GM21723 (cell line): ENCODE data around the gene SLC44A3.

Experiments used
- ATAC-seq: cut with Tn5 transposase; IDR thresholded peaks from one replicate; pipeline ENCODE4 v1.9.1; 2021; ENCODE audit warnings: mild to moderate bottlenecking, moderate library complexity; ENCODE audit not compliant: unreplicated experiment

SLC44A3 gene

DNA sequence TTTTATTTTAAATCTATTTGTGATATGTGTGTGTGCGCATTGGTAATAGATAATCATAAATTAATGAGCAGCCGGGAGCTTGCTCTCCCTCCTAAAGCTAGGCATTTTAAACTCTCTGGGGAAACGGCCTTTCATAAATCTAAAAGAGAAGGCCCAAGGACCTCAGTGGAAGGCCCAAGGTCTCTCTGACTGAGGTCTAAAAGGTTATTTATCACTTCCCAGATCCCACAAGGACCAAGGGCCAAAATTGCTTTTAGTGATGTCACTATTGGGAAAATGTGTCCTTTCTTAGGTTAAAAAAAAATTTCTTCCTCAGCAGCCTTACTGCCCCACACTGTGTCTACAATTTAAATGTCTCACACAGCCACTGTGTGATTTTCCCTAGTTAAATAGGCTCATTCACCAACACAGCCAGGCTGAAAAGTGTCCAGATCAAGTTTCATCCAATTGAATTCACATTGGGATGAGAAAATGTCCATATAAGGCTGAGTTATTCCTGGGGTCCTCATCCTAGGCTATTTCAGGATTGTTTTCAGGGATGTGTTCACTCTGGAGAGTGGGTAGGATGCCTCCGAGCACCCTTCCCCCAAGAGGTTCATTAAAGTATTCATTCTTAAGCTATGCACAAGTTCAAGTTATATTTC lies 46.1 kb downstream of the SLC44A3 start:
- ATAC-seq: no peak

DNA sequence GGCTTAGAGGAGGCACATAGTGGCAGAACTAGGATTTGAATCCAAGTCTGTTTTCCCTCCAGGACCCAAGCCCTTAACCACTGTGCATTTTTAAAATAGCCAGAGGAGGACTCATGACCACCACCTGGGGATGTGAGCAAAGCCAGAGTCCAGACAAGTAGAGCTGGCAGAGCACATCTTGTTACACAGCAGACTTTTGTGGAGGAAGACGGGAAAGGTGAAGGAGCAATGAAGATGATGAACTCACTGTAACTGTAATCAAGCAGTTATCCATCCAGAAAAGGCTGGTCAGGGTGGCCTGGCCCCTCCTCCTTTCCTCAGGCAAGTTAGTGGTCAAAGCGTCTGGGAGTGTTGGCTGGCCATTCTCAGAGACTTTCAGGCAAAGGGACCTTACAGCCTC lies 50.9 kb downstream of the SLC44A3 start:
- ATAC-seq: no peak

DNA sequence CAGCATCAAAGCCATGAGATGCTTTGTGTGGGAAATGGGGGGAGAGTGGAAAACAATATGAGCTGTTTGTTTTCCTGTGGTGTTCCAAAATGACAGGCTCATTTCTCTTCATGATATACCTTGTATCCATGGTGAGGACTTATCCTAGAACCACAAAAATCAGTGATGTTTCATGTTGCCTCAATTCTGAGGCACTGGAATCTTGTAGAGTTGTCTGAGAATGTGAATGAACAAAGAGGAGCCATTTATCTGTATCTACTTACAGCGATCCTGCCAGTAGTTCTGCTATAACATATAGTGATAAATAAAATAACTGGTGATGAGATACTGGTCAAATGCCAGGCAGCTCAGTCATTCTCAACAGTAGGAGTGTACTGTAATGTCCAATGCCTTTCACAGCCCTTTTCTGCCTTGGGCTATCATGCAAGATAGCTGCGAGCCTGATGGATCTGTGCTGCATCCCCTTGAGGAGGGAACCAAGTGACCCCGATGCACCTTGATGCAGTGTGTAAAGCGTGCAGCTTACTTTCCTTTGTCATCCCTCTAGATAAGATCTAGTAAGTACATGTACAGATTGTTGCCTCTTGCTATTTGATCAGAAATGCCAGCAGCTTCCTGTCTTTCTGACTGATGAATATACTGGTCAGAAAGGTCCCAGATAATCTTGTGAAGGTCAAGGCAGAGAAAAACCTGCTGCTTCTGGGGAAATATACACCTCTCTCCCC lies 52.8 kb downstream of the SLC44A3 start:
- no peak for ATAC-seq

DNA sequence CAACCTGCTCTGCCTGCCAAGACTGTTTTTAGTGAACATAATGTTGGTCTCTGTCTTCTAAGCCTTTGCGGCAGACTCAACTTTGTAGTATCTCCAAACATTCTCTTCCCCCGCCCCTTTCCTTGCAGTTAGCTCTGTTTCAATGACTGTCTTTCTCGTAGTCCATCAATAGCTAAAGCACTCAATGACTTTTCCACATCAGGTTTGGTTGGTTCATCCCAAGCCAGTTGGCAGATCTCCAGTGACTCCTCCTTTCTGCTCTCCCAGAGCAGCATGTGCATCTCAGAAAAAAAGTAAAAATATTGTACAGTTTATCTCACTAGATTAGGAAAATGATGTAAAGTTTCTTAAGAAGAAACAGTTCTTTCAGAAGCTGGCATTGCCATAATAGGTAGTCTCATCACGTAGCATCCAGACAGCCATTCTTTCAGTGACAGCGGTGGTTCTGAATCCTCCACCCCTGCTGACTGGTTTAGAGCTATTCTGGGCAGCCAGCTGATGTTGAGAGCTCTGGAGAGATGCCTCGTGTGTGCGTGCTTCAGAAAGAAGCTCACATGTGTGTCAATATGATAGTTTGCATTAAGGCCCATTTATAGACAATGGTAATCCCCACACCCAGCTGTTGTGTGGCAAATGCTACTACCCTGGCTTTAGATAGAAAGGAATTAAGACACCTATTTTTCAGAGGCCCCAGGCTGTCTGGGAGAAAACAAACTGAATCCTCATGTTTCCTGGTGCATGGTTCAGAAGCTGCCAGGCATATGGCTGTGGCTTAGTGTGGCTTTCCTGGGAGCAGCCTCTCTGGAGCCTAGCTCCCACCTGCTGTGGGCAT lies 53.6 kb downstream of the SLC44A3 start:
- ATAC-seq: peak; percentile 59

DNA sequence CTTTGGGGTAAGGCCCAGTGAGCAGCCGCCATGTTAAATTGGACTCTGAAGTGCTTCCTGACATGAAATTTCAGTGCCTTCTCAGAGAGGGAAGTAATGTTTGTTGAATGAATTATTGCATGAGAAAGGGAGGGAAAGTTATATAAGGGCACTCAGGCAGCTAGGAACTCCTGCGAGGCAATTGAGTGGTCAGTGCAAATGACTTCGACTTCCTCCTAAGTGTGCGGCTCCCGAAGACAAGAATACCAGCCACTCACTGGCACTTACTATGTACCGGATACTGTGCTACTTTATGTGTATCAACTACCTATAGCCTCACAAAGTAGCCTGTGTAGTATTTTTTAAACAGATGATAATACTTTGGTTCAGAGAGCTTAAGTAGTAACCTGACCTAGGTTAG lies 54.3 kb downstream of the SLC44A3 start:
- no peak for ATAC-seq

DNA sequence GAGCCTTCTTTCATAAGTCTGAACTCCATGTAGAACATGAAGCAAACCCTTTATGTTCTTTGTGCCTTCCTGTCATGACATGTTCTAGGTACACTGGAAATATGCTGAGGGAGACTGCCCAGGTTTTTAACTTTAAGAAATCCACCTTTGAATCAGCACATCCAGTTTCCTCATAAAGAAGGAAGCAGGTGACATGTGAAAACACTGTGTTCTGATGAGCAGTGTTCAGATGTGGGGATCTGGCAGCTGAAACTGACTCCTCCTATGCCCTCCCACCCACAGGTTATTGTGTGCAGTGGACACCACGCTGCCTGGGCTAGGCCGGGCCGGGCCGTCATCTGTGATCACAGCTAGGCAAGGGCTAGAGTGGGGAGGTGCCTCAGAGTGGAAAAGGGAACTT lies 55.6 kb downstream of the SLC44A3 start:
- ATAC-seq: no peak

DNA sequence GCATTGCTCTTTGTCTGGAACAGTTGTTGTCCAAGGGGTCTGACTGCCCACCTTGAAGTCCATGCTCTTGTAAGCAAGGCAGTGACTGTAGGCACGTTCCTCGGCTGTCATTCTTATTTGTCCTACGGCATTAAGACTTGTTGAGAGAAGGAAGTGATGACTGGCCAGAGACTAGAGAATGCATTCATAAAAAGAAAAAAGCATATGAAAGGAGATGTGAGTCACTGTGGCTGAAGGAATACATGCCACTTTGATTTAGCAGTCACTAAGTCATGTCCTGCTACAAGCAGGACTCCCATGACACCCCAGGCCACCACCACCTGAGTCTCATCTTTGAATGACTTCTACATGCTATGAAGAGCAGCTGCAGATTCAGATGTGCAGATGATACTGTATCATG lies 56.2 kb downstream of the SLC44A3 start:
- ATAC-seq: no peak

DNA sequence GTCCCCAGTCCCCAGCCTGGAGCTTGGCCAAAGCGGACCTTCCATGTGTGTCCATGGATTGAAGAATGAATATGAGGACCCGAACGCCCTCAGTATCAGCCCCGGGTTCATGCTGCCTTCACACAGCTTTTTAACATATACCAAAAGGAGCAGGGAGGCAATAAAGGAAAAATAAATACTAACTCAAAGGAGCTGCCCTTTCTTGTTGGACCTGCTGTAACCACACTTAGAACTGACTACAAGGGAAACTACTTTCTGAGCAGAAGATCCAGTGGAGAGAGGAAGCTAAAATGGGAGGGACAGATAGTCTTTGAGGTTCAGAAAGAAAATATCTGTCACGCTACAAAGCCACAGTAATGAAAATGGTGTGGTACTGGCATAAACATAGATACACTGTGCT lies 58.2 kb downstream of the SLC44A3 start:
- no peak for ATAC-seq

DNA sequence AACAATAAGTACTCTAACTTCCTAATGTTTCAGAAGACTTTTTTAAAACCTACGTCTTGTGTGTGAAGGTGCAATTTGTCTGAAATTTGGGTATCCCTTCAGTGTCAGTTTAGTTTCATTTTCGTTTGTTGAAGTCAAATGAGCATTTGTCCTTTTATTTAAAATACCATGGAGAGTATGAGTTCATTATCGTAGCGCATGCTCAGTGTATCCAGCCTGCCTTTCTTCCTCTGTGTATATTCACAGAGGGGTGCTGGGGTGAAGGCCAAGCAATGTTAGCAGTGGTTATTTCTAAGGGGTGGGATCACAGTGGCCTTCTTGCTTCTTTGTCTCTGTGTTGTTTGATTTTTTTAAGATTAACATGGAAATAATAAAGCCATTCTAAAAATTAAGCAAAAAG lies 63.5 kb downstream of the SLC44A3 start:
- ATAC-seq: no peak

DNA sequence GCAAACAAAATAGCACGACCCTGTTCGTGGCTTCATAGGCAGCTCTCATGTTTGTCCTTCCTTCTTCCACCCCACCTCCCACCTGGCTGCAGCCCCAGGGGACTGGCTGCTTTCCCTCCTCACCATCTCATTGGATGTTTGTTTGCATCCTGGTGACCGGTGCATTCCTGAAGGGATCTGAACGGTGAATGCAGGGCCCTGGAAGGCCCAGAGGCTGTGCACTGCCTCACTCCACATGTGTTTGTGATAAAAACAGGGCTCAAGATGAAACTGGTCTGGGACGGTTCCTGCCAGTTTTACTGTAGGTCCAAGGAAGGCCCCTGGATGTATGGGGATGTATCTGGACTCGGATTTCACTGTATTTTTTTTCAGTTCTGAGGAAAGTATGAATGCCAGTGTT lies 63.9 kb downstream of the SLC44A3 start:
- no peak for ATAC-seq

DNA sequence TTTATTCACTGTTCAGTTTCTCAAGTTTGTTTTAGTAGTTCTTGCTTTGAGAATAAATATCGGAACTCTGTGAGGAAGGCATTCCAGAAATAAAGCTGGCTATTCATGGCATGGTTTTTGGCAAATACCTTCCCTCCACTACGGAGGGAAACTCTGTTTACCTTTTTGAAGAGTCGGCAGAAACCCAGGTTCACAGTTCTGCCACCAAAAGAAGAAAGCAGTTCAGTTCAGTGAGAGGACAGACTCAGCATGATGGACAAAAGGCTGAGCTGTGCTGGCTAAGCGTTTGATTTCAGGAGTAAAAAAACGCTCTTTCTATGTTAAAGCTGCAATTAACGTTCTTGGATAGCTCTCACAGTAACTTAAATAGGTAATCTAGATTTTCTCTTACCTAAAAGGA lies 64.3 kb downstream of the SLC44A3 start:
- no peak for ATAC-seq

DNA sequence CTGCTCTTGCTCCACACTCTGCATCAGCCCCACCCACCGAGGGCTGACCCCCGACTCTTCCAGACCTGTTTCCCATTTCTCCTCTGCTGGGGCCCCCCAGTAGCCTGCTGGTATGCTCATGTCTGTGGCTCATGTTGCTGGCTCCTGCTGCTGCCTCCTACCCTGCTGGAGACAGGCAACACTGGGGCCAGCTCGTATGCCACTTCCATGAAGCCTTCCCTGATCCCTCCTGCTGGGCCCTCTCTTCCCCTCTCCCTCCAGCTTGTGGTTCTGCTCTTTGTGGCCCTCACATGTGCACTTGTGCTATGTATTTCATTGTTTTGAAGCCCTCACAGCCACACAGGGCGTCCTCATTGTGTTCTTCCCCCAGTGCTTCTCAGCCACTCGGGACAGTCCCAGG lies 66.2 kb downstream of the SLC44A3 start:
- ATAC-seq: no peak

DNA sequence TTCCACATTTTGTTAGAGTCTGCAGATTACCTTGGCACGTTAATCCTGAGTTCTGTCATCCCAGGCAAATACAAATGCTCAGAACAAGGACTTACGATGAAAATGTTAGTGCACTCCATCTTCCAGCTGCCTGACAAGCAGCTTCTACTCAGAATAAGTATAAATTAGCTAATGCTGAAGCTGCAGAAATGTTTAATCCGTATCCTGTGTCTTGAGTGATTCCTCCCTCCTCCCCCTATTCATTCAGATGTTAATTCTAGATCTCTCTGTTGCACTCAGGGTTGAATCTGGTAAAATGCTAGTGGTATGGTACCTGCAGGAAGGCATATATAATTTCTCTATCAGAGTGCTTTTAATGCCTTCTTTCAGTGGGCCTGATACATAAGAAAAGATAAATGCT lies 66.9 kb downstream of the SLC44A3 start:
- no peak for ATAC-seq

DNA sequence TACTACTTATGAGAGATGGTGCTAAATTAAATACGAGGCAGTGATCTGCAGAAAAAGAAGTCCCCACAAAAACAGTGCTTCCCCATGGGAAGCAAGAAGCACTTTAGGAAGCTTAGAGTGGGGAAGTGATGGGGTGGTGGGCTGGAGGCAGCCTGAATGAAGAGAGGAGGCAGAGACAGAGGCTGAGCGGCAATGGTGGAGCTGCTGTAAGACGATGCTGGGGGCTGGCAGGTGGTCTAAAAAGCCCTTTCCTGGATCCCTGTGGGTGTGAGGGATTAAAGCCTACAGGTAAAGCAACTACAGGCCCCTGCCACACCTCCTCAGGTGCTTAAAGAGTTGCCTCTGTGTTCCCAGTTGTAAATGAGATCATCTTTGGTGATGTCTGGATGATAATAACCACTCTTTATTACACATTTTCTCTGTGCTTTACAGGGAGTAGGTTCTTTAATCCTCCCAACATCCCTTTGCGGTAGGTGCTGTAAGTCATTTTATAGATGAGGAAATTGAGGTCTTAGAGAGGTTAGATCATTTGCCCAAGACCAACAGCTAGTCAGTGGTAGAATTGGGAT lies 67.5 kb downstream of the SLC44A3 start:
- ATAC-seq: no peak

DNA sequence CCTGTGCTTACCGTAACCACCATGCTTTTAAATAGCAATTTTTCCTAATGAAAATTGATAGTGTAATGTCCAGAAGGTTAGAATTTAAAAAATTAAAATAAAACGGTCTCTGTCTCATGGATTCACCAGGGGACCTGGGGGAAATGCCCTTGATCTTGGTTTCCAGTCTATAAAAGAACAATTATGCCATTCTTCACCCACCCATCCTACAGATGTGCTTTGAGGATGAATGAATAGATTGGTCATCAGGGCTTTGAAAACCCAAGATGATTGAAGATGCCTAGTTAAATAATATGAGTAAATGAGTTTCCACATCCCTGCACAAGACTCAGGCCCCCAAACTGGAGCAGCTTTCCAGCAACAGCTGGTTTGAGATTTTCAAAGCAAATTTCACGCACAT lies 68.0 kb downstream of the SLC44A3 start:
- no peak for ATAC-seq

DNA sequence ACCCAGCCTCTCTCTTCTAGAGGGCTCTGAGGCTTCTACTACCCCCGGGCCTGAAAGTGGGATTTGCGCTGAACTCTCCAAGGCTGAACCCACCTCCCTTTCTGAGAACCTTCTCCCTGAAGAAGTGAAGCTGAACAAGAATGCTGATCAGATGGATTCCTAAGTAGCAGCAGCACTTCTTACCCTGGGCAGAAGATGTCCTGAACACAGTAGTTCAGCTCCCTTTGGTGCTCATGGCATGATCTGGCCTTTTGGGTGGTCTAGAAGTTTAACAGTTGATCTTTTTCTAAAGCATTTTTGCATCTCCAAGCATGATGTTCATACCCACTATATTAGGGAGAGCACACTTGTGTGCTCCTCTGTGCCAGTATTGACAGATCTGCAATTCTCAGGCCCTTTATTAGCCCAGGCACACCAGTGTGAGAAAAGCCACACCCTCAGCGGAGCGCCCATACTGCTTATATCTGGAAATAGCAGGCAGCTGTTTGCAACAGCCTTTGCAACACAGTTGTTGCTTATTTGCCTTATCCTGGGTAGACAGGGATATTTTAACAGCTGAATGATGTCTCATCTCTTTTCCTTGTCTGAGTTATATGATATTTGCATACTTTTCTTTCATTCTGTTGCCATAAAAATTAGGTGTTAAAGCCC lies 72.6 kb downstream of the SLC44A3 start:
- no peak for ATAC-seq

DNA sequence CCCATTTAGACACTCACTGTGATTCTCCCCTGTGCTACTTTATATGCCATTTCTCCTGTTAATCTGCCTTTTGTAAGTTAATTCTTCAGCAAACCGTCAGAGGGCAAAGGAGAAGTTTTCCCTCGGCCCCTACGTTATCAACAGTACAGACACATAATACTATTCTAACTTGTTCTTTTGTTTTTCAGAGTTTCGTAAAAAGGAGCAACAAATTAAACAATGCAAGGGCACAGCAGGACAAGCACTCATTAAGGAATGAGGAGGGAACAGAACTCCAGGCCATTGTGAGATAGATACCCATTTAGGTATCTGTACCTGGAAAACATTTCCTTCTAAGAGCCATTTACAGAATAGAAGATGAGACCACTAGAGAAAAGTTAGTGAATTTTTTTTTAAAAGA lies 74.5 kb downstream of the SLC44A3 start:
- no peak for ATAC-seq

DNA sequence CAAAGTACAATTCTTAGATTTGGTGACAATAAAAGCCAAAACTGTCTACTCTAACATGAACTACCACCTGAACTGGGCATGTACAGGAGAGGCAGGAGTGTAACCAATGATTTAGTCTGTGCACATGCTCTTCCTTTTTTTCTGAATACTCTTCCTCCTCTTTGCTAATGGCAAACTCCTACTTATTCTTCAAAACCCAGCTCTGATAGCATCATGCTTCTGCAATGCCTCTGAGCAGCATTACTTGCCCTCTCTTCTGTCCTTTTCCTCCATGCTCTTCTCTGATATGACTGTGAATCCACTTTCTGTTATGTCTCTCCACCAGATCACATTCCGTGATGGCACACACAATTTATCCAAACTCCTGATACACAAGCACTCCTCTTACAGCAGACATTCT lies 75.4 kb downstream of the SLC44A3 start:
- no peak for ATAC-seq

DNA sequence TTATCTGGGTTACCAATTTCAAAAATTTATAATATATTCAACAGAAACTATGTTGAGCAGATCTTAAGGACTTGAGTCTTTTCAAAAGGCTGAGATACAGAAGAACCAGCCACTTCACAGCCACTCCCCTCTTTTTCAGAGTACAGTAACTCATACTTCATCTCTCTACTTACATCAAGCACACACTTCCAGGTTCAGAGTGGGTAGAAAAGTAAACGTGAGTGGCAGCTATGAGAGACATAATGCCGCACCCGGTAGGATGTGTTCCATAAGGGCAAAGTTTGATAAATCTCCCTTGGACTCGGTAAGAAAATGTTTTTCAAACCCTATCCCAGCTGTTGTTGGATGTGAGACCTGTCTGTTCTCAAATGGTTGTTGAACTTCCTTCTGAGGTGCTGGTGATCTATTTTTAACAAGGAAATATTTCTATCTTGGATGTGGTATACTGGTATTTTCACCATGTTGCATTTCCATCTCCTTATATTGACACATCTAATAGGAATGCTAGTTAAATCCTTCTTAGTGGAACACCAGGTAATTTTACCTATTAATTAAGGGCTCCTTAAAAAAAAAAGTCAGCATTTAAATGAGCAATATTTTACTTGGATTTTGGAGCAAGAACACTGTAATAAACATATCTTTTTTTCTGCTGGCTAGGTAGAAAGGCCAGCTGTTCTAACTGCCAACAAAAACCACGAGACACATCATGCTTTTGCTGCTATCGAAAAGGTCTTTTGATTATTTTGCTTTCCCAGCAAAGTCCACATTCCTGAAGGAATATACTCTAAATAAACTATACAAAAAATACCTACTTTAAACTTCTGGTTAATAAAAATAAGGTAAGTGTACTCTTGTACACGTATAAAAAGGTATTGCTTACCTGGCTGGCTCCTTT lies 78.6 kb downstream of the SLC44A3 start:
- ATAC-seq: no peak

DNA sequence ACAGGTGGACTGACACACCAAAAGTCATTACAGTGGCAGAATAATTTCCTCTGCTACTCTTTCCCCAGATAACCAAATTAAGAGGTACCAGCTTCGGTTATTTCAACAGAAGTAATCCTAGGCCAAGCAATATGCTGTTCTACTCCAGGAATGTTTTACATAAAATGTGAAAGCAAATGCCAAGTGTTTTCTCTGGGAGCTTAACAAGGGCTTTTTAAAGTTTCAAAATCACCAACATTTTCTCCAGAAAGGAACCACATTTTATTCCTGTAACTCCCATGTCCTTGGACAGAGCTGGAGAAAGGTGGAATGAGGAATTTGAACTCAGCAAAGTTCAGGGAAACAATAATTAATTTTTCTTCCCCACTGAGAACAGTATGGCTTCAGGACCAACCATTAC lies 79.6 kb downstream of the SLC44A3 start:
- no peak for ATAC-seq
